CD4-positive, alpha-beta T cell treated with Interleukin-15 for 4 hours (primary cell): ENCODE data around the gene DDAH2.
"Not testable (repeated sequence)": the region's sequence is repeated elsewhere in the genome, so short reads cannot be mapped to it uniquely, and the experiment has no call there.

ENCODE experiments used
- DNase-seq: peaks from one replicate; pipeline ENCODE4 v3.0.0-alpha.2; 2020; ENCODE audit warnings: low spot score

Gene DDAH2

GRCh38 chr6:31713465-31713864 lies 15.6 kb downstream of the DDAH2 start:
- DNase-seq, result no peak

GRCh38 chr6:31712296-31712695 lies 16.8 kb downstream of the DDAH2 start:
- DNase-seq, result no peak

GRCh38 chr6:31711233-31711632 lies 17.9 kb downstream of the DDAH2 start:
- no peak for DNase-seq

DNA sequence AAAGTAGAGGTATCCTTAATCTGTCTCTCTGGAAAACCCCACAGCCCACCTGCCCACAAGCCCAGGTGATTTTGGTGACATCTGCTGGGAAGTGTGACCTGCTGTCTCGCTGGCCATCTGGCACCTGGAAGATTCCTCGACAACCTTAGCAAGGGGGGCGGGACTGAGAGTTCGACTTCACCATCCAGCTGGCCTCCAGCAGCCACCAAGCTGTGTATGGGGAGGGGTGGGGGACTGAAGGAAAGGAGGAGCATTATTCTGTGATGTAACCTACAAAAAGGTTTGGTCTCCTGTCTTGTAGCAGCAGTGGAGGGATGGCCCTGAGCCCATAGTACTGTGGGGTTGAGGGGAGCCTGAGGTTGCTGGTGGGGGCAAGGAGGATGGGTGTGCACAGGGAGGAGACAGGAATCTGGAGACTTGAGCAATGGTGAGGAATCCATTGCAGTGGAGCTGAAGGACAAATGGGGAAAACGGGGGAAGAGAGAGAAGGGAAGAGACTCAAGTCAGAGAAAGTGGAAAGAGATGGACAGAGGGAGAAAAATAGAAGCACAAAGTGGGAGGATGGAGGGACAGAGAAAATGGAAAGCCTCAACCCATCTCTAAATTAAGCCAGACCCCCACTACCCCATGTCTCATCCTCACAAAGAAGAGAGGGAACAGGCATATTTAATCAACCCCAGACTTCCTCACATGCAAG lies 18.4 kb downstream of the DDAH2 start:
- no peak for DNase-seq

DNA sequence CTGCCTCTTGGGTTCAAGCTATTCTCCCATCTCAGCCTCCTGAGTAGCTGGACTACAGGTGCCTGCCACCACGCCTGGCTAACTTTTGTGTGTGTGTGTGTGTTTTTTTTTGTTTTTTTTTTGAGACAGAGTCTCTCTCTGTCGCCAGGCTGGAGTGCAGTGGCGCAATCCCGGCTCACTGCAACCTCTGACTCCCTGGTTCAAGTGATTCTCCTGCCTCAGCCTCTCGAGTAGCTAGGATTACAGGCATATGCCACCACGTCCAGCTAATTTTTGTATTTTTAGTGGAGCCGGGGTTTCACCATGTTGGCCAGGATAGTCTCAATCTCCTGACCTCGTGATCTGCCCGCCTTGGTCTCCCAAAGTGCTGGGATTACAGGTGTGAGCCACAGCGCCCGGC lies 19.9 kb downstream of the DDAH2 start:
- DNase-seq, result not testable (repeated sequence)

DNA sequence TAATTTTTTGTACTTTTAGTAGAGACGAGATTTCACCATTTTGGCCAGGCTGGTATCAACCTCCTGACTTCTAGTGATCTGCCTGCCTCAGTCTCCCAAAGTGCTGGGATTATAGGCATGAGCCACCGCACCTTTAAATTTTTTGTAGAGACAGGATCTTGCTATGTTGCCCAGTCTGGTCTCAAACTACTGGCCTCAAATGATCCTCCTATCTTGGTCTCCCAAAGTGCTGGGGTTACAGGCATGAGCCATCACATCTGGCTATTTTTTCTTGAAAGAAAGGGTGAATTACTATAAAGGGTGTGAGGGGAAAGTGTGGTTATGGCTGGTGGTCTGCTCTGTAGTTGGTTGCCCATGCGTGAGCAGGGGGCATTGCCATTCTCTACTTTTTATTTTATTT lies 20.9 kb downstream of the DDAH2 start:
- DNase-seq, result no peak

DNA sequence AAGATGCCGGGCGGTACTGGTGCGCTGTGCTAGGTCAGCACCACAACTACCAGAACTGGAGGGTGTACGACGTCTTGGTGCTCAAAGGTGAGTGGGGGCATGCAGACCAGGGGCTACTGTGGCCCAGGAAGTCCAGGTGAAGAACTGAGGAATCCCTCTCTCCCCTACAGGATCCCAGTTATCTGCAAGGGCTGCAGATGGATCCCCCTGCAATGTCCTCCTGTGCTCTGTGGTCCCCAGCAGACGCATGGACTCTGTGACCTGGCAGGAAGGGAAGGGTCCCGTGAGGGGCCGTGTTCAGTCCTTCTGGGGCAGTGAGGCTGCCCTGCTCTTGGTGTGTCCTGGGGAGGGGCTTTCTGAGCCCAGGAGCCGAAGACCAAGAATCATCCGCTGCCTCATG lies 21.4 kb downstream of the DDAH2 start:
- DNase-seq, result no peak

DNA sequence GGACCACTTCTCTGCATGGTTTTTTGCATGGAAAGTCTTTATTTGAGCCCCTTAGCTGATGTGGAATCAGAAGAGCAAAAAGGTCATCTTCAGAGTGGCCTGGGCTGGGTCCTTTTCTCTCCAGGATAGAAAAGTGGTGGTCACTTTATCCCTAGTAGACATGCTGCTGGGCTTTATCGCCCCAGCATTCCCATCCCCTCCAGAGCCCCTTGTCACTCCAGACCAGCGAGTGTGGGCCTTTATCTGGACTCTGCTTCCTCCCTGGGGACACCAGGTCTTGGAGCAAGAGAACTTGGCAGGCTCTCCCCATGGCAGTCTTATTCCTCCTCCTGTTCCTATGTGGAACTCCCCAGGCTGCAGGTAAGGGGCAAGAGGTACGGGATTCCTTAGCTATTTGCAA lies 22.5 kb downstream of the DDAH2 start, which contains the start of gene LY6G6F:
LY6G6F (plus strand) TSS at position 268 of the 400 bp plus-strand sequence; CDS start at position 309, 41 bp downstream.
- DNase-seq, result no peak

DNA sequence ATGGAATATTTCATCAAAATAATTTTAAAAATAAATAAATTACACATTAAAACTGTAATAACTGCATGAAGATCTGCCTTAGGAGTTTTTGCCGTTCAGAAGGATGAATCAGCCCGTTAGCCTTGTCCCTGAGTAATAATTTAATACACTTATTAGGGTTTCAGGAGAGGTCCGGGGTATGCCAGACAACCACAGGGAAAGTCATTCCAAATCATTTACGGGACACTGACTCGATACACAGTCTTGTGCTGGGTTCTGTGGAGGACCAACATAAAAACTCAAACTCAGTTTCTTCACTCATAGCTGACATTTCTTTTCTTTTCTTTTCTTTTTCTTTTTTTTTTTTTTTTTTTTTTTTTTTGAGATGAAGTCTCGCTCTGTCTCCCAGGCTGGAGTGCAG lies 23.2 kb downstream of the DDAH2 start:
- no peak for DNase-seq

GRCh38 chr6:31702819-31703716 lies 26.0 kb downstream of the DDAH2 start, which contains the start of gene ABHD16A:
TSS of gene ABHD16A (minus strand) at chr6:31703324. CDS start at chr6:31703281, 43 bp downstream.
- DNase-seq, result peak; percentile 97

- DNase-seq, result no peak
These were observed 26.7 kb downstream of the DDAH2 start for GRCh38 chr6:31702405-31702818.

DNA sequence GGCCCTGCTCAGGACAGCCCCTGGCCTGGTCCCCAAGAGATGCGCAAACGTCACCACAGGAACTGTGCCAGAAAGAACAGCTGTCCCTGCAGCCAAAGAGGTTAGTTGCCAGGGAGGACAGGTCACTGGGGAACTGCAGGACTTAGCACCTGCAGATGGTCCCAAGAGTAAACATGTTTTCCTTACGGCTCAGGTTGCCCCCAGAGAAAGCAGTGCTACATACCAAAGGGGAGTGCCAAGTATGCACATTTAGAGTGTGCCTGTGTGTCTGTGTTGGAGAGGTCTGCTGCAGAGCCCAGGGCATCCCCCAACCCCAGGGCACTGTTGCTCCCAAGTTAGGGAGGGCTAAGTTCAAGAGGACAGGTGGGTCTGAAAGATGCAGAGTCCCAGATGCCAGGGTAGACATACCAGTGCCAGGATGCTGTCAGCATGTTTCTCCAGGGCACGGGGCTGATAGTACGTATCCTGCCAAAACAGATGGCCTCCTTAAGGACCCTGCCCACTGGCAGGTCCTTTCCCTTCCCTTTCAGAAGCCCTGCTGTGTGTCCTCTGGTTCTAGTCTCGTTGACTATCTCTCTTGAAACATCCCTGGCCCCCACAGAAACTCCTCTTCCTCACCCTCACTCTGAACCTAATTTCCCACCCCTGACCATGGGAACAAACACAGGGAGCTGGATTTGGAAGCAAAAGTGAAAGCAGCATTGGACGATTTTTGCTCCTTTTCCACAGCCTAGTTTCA lies 27.3 kb downstream of the DDAH2 start:
- no peak for DNase-seq

DNA sequence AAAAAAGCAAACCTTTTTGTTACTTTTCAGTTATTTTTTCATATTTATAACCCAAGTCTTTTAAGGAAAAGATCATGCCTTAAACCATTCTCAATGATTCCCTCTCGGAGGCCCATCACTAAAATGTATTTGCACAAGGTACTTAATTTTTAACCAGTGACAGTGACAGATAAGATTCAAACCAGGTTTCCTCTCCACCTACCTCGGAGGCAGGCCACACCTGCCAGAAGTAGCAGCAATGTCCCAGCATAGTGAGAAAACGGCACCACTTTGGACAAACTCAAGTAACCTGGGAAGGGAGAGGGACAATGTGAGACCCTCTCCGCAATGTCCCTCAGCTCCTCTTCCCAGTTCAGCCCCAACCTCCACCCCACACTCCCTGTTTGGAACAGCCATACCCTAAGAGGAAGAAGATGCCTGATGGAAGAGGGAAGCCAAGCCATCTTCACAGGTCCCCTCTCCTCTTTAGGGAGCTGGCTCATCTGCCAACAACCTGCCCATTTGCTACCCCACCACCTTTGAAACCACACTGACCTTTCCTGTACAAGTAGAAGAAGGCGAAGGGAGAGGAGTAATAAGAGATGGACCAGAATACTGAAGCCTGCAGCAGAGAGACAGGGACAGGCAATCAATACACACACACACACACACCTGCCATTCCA lies 28.2 kb downstream of the DDAH2 start:
- no peak for DNase-seq

GRCh38 chr6:31697555-31697954 lies 31.5 kb downstream of the DDAH2 start:
- DNase-seq, result no peak

- no peak for DNase-seq
These were observed 35.6 kb downstream of the DDAH2 start for GRCh38 chr6:31693535-31693934.

- no peak for DNase-seq
These were observed 36.2 kb downstream of the DDAH2 start for GRCh38 chr6:31692886-31693285.

DNA sequence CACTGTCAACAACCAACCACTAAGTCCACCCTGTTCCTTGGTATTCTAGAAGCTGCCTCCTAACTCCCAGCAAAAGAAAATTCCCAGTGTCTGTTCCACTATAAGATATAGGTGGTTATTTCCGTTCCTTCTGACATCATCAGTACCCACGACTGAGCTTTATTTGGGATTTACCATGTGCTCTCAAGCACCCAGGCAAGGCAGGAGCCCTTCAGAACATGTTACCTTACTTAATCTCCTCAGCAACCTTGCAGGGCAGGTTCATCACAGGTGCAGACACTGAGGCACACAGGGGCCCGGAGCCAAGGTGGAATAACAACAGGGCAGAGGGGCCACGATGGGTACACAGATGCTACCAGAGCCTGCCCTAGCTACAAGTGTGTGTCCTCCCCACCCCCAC lies 36.7 kb downstream of the DDAH2 start:
- no peak for DNase-seq

DNA sequence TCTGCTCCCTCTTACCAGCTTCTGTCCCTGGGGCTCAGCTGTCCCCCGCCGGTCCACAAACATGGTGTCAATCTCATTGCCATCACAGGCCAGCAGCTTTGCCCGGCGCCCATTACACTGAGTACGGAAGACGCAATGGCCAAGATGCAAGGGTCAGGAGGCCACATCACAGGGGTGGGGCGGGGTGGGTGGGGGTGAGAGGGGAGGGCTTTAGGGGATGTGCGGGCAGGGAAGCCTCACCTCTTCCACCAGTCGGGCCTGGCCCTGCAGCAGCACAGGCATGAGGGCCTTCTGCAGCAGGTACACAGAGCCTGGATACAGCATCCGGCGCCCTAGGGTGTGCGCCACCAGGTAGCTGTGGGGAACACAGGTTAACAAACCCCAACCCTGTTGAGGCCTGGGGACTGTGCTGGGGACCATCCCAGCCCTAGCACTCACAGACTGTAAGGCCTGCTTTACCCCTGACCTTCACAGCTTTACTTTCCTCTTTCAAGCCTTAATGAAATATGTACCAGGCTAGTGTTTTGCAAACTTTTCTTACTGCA lies 37.5 kb downstream of the DDAH2 start:
- DNase-seq, result no peak

DNA sequence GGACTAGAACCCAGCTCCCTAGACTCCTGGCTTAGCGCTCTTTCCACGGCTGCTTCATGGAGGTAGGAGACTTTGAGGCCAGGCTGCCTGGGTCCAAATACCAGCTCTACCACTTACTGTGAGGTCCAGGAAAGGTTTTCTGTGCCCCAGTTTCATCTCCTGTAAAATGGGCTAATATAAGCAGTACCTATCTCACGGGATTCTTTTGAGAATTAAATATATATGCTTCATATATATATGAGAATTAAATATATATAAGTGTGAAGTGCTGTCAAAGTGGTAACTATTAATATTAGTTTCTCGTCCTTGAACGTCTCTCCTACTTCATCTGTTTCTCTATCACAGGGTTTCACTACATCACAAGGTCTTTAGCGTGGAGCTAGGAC lies 38.0 kb downstream of the DDAH2 start:
- no peak for DNase-seq

DNA sequence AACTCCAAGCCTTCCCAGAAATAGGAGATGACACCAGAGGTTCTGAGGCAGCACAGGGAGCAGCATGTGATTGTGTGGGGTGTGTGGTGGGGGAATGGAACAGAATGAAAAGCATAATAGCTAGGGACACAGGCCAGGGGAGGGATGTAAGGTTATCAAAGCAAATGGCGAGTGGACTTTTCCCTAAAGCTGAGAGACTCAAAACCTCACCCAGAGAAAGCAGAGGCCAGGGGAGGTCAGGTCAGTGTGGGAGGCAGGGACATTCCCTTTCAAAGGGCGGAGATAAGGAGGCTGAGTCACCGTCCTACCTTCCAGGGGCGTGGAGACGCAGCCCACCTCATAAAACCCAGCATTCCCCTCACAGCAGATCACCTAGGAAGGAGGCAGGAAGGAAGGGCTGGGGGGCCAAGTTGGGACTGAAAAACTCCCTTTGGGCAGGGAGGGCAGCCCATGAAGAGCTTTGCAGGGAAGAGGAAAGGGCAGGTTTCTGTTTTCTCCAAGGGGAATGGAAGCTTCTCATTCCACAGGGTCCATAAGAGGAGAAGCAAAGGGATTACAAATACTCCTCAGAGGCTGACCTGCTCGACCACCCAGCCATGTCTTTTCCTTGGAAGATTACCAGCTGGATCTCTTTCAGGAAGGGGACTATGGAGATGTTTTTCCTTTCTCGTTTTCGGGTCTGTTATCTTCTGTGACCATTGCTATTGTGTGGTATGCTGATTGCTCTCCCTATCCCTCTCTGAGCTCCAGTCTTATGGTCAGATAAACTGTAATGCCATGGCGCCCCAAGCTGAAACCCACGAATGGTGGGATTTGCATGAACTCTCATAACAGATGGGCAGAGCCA lies 38.6 kb downstream of the DDAH2 start:
- DNase-seq, result no peak
